KBM-7 (cell line): ENCODE data around the gene SDR42E1.

ENCODE experiments used
- DNase-seq: peaks from one replicate; pipeline ENCODE4 v3.0.0-alpha.2; 2015
- in situ Hi-C: fragments of 300-500 bp; cut with MboI; formaldehyde crosslinking; loops from 2 replicates; pipeline ENCODE4 v1.14.3; 2020; ENCODE audit warnings: low sequenced_read_pairs, low pct_unique_long_range_greater_than_20kb, mixed read lengths

SDR42E1 gene

GRCh38 chr16:81964808-81965207 is 46.5 kb downstream of the SDR42E1 start:
- no peak for DNase-seq
- in situ Hi-C loops = no loop called here

GRCh38 chr16:81956213-81956948 is 54.9 kb downstream of the SDR42E1 start:
- in situ Hi-C loops = no loop called here
- DNase-seq = no peak

- in situ Hi-C loops = no loop called here
- no peak for DNase-seq
Measured at GRCh38 chr16:81951564-81951963, 59.7 kb downstream of the SDR42E1 start.

DNA sequence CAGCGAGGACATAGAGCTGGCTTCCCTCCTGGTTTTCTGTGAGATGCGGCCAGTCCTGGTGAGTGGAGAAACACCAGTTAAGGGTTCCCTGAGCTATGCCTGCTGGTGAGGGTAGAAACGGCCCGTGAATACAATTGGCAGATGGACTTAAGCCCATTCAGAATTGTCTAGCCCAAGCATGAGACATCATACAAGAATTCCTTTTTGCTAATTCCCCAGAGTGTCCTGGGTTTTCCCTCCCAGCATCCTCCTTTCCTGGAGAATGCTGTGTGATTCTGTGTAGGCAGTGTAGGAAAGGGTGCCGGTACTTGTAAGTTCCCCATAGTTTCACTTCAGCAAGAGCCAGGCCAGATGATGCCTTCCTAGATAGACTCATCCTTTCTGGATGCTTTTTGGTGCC is 65.1 kb downstream of the SDR42E1 start:
- DNase-seq = no peak
- in situ Hi-C loops = no loop called here

GRCh38 chr16:81945665-81946064 is 65.6 kb downstream of the SDR42E1 start:
- DNase-seq = no peak
- in situ Hi-C loops = no loop called here

DNA sequence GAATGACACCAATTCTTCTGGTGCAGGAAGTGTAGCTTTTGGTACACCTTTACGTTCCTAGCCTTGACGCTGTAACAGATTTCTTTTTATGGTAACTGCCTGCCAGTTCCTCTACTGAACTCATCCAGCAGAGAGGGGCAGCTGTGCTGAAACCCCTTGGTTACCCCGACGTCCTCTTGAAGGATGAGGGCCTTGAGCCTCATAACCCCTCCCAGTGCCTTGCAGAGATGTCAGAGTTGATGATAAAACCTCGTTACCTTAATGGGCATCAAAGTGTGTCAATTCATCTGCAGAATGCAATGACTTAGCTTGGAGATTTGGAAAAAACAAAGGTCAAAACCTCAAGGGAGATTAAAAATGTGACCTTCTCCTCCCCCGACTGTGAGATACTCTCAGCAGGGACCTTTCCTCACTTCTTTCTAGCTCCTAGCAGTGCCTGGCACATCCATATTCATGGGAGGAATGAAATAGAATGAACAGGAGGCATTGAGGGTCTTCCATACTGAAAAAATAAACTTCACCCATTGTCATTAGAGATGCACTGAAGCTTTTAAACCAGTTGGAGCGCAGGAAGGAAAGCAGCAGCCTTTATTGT is 69.2 kb downstream of the SDR42E1 start:
- DNase-seq = no peak
- in situ Hi-C loops = no loop called here

GRCh38 chr16:81940781-81941560 is 70.3 kb downstream of the SDR42E1 start:
- in situ Hi-C loops = no loop called here
- peak; percentile 25 for DNase-seq

GRCh38 chr16:81939164-81940056 is 71.9 kb downstream of the SDR42E1 start:
- peak; percentile 18 for DNase-seq
- in situ Hi-C loops = no loop called here
